RWPE1 (cell line): ENCODE results near the gene TBC1D19.
"Not testable (repeated sequence)": the region's sequence is repeated elsewhere in the genome, so short reads cannot be mapped to it uniquely, and the experiment has no call there.

ENCODE experiments used
- CTCF ChIA-PET: fragments of 350-600 bp; sonication (Branson Sonifier 250); formaldehyde crosslinking; extraction: SDS; loops from one replicate; lab custom pipeline; 2021; lab: Yijun Ruan, JAX
- POLR2A ChIA-PET: fragments of 400-600 bp; formaldehyde crosslinking; extraction: SDS; loops from one replicate; lab custom pipeline; 2020; ENCODE audit warnings: antibody characterized with exemption; ENCODE audit not compliant: low non-redundant PET; lab: Yijun Ruan, JAX
- DNase-seq: peaks from one replicate; pipeline ENCODE4 v3.0.0; 2012; ENCODE audit warnings: low spot score
- H3K27ac ChIP-seq: fragments of 450-650 bp; 2 replicates; pipeline ENCODE4 v1.5.1; 2017
- CTCF ChIP-seq: fragments of 450-650 bp; conservative IDR thresholded peaks from 2 replicates; pipeline ENCODE4 v1.5.1; 2017; ENCODE audit warnings: low read depth, mild to moderate bottlenecking

Gene TBC1D19

GRCh38 chr4:26583865-26584652 is at the start of gene TBC1D19:
TBC1D19 (plus strand) TSS chr4:26584084; CDS start chr4:26584194, 110 bp downstream.
- ChIA-PET POLR2A (interaction anchor here (0.9 kb wide), 1 partner anchor 28 kb away, joined by 9 read pairs; no protein-coding TSS in a partner anchor), CTCF (no interaction called here)
- TF ChIP-seq CTCF: no peak
- peak within 1 kb of the TSS; percentile 85 for H3K27ac ChIP-seq
- peak; percentile 81 for DNase-seq

- POLR2A ChIA-PET: no interaction called here
- H3K27ac ChIP-seq: no peak overlapping the region
- TF ChIP-seq CTCF: no peak
- no peak for DNase-seq
- CTCF ChIA-PET: no interaction called here
Observed at GRCh38 chr4:26542991-26543390, 40.9 kb upstream of the TBC1D19 start.

- no peak overlapping the region for H3K27ac ChIP-seq
- POLR2A ChIA-PET: no interaction called here
- TF ChIP-seq CTCF: no peak
- CTCF ChIA-PET: no interaction called here
- DNase-seq: no peak
Observed at GRCh38 chr4:26544421-26544820, 39.5 kb upstream of the TBC1D19 start.

GRCh38 chr4:26548379-26548778 is 35.5 kb upstream of the TBC1D19 start:
- CTCF ChIA-PET: interaction anchor here (0.7 kb wide), 1 partner anchor 156 kb away, joined by 4 read pairs; no protein-coding TSS in a partner anchor
- POLR2A ChIA-PET, DNase-seq, H3K27ac ChIP-seq: not testable (repeated sequence)

GRCh38 chr4:26557164-26557563 is 26.7 kb upstream of the TBC1D19 start:
- no peak for DNase-seq
- H3K27ac ChIP-seq: no peak overlapping the region
- ChIA-PET CTCF (no interaction called here), POLR2A (no interaction called here)
- TF ChIP-seq CTCF: no peak

- ChIA-PET CTCF (no interaction called here), POLR2A (no interaction called here)
- DNase-seq: no peak
- TF ChIP-seq CTCF: no peak
- no peak overlapping the region for H3K27ac ChIP-seq
Observed at GRCh38 chr4:26558166-26558895, 25.6 kb upstream of the TBC1D19 start.

- CTCF ChIA-PET: no interaction called here
- H3K27ac ChIP-seq: no peak overlapping the region
- POLR2A ChIA-PET: no interaction called here
- no peak for TF ChIP-seq CTCF
- DNase-seq: no peak
Observed at GRCh38 chr4:26566133-26566532, 17.8 kb upstream of the TBC1D19 start.
